H9 (cell line): ENCODE data around the gene RNPEP. TPM values are rescaled to one million over a fixed set of nuclear protein-coding genes. Genes with fewer than 3 reads are reported as not detected.

Experiments used
- DNase-seq: peaks from one replicate; pipeline ENCODE4 v3.0.0-alpha.2; 2017
- H2AFZ ChIP-seq: one replicate; pipeline ENCODE4 v1.6.1; 2013; ENCODE audit warnings: mild to moderate bottlenecking, low read length, control low read depth, moderate library complexity
- H2AK5ac ChIP-seq: 2 replicates; pipeline ENCODE4 v1.6.1; 2013; ENCODE audit warnings: low read length, control low read depth, mixed read lengths; ENCODE audit not compliant: insufficient read length
- H2BK120ac ChIP-seq: one replicate; pipeline ENCODE4 v1.6.1; 2013; ENCODE audit warnings: low read depth, mild to moderate bottlenecking, low read length, control low read depth, inconsistent platforms; ENCODE audit not compliant: poor library complexity, severe bottlenecking
- H2BK12ac ChIP-seq: 2 replicates; pipeline ENCODE4 v1.6.1; 2013; ENCODE audit warnings: low read length, control low read depth, mixed read lengths, low read depth; ENCODE audit not compliant: insufficient read length
- H2BK15ac ChIP-seq: 2 replicates; pipeline ENCODE4 v1.6.1; 2013; ENCODE audit warnings: low read depth, low read length, control low read depth
- H2BK20ac ChIP-seq: one replicate; pipeline ENCODE4 v1.6.1; 2013; ENCODE audit warnings: low read depth, mild to moderate bottlenecking, low read length, control low read depth, inconsistent platforms; ENCODE audit not compliant: poor library complexity, severe bottlenecking
- H2BK5ac ChIP-seq: 2 replicates; pipeline ENCODE4 v1.6.1; 2013; ENCODE audit warnings: low read length, control low read depth, mixed read lengths; ENCODE audit not compliant: insufficient read length
- H3K14ac ChIP-seq: 2 replicates; pipeline ENCODE4 v1.6.1; 2013; ENCODE audit warnings: low read length, control low read depth; ENCODE audit not compliant: insufficient read depth
- H3K18ac ChIP-seq: 2 replicates; pipeline ENCODE4 v1.6.1; 2013; ENCODE audit warnings: low read depth, mild to moderate bottlenecking, mixed read lengths, low read length, control low read depth; ENCODE audit not compliant: insufficient read length
- H3K23ac ChIP-seq: 2 replicates; pipeline ENCODE4 v1.6.1; 2013; ENCODE audit warnings: low read length, control low read depth, mixed read lengths, low read depth; ENCODE audit not compliant: insufficient read length
- H3K23me2 ChIP-seq: 2 replicates; pipeline ENCODE4 v1.6.1; 2013; ENCODE audit warnings: low read depth, mild to moderate bottlenecking, mixed read lengths, low read length, control low read depth; ENCODE audit not compliant: insufficient read length, poor library complexity, severe bottlenecking
- H3K27ac ChIP-seq: 2 replicates; pipeline ENCODE4 v1.5.1; 2013; ENCODE audit warnings: low read length, control low read depth, mixed read lengths, low read depth; ENCODE audit not compliant: insufficient read length
- H3K27me3 ChIP-seq: 2 replicates; pipeline ENCODE4 v1.6.1; 2013; ENCODE audit warnings: low read length, control low read depth, inconsistent platforms; ENCODE audit not compliant: insufficient read depth
- H3K4ac ChIP-seq: 2 replicates; pipeline ENCODE4 v1.6.1; 2013; ENCODE audit warnings: low read depth, mild to moderate bottlenecking, control low read depth, inconsistent platforms, low read length, moderate library complexity
- H3K4me1 ChIP-seq: 2 replicates; pipeline ENCODE4 v1.6.1; 2013; ENCODE audit warnings: low read length, control low read depth, inconsistent platforms; ENCODE audit not compliant: insufficient read depth
- H3K4me2 ChIP-seq: 2 replicates; pipeline ENCODE4 v1.6.1; 2013; ENCODE audit warnings: low read length, control low read depth, mixed read lengths; ENCODE audit not compliant: insufficient read length, insufficient read depth
- H3K56ac ChIP-seq: 2 replicates; pipeline ENCODE4 v1.6.1; 2013; ENCODE audit warnings: low read depth, mild to moderate bottlenecking, mixed read lengths, low read length, control low read depth; ENCODE audit not compliant: insufficient read length
- H3K79me1 ChIP-seq: 2 replicates; pipeline ENCODE4 v1.6.1; 2013; ENCODE audit warnings: low read depth, mild to moderate bottlenecking, moderate library complexity, low read length, control low read depth, inconsistent platforms; ENCODE audit not compliant: insufficient read depth, poor library complexity, severe bottlenecking
- H3K79me2 ChIP-seq: 2 replicates; pipeline ENCODE4 v1.6.1; 2013; ENCODE audit warnings: low read length, control low read depth, inconsistent platforms; ENCODE audit not compliant: insufficient read depth
- H3K9ac ChIP-seq: 2 replicates; pipeline ENCODE4 v1.6.1; 2013; ENCODE audit warnings: low read length, control low read depth, mixed read lengths; ENCODE audit not compliant: insufficient read length; ENCODE audit errors: extremely low read depth
- H3K9me3 ChIP-seq: one replicate; pipeline ENCODE4 v1.6.1; 2013; ENCODE audit warnings: low read depth, low read length, inconsistent platforms; ENCODE audit not compliant: control insufficient read depth
- H3T11ph ChIP-seq: one replicate; pipeline ENCODE4 v1.6.1; 2013; ENCODE audit warnings: mild to moderate bottlenecking, low read length, control low read depth, inconsistent platforms
- H4K20me1 ChIP-seq: one replicate; pipeline ENCODE4 v1.6.1; 2013; ENCODE audit not compliant: control insufficient read depth, insufficient read length, insufficient read depth
- H4K5ac ChIP-seq: 2 replicates; pipeline ENCODE4 v1.6.1; 2013; ENCODE audit warnings: low read depth, mild to moderate bottlenecking, mixed read lengths, low read length, control low read depth; ENCODE audit not compliant: insufficient read length
- H4K8ac ChIP-seq: replicated peaks from 2 replicates; pipeline ENCODE4 v1.6.1; 2013; ENCODE audit warnings: low read length, control low read depth, mixed read lengths, low read depth; ENCODE audit not compliant: insufficient read length
- H4K91ac ChIP-seq: 2 replicates; pipeline ENCODE4 v1.6.1; 2013; ENCODE audit warnings: low read depth, mild to moderate bottlenecking, moderate library complexity, mixed read lengths, low read length, control low read depth; ENCODE audit not compliant: insufficient read length
- H3K27ac Mint-ChIP-seq, 3 experiments: 2 replicates in 2 of 3; 3 replicates in 1 of 3; pipeline ENCODE4 v1.8.0; 2020 to 2021; ENCODE audit warnings: mixed read lengths in 3 of 3, mild to moderate bottlenecking in 1 of 3, moderate library complexity in 1 of 3
- H3K27me3 Mint-ChIP-seq: 2 replicates; pipeline ENCODE4 v1.8.0; 2021; ENCODE audit warnings: low read depth, mild to moderate bottlenecking, moderate library complexity, mixed read lengths
- H3K36me3 Mint-ChIP-seq, 3 experiments: 2 replicates in 2 of 3; 3 replicates in 1 of 3; pipeline ENCODE4 v1.8.0; 2020 to 2021; ENCODE audit warnings: low read depth in 3 of 3, mixed read lengths in 3 of 3; ENCODE audit not compliant: insufficient read depth in 1 of 3
- H3K4me1 Mint-ChIP-seq, 2 experiments: 2 replicates each; pipeline ENCODE4 v1.8.0; 2020; ENCODE audit warnings: mixed read lengths in 2 of 2
- H3K4me3 Mint-ChIP-seq, 2 experiments: 2 replicates in 1 of 2; 3 replicates in 1 of 2; pipeline ENCODE4 v1.8.0; 2020 to 2021; ENCODE audit warnings: mild to moderate bottlenecking in 2 of 2, mixed read lengths in 2 of 2, moderate library complexity in 1 of 2
- H3K9me3 Mint-ChIP-seq, 2 experiments: 2 replicates in 1 of 2; 3 replicates in 1 of 2; pipeline ENCODE4 v1.8.0; 2020; ENCODE audit warnings: mild to moderate bottlenecking in 2 of 2, mixed read lengths in 2 of 2, moderate library complexity in 1 of 2
- CTCF ChIP-seq: fragments of 200-600 bp; sonication (generic); conservative IDR thresholded peaks from 3 replicates; pipeline ENCODE4 v1.8.0; 2021; ENCODE audit warnings: antibody characterized with exemption, mild to moderate bottlenecking
- WGBS: extraction: QIAGEN DNeasy Blood & Tissue Kit; methylation state at CpG from one replicate; pipeline ENCODE4 v1.1.7; 2013; ENCODE audit warnings: missing lambda C conversion rate, low lambda C conversion rate, mixed read lengths; ENCODE audit not compliant: insufficient read length; ENCODE audit errors: extremely low coverage; 5-methylcytosine and 5-hydroxymethylcytosine counted together
- total RNA-seq: library from RNA; stranded (reverse); gene quantifications from 2 replicates; pipeline ENCODE4 v1.2.1, GENCODE V29; 2021

Gene RNPEP
- total RNA-seq, 1 experiment from 2014 or later: 49.9 TPM

GRCh38 chr1:202009326-202010179 lies 27.1 kb downstream of the RNPEP start:
- Histone ChIP-seq H3K79me1 (no peaks in the 10 kb centered on the region), H4K8ac (no peak overlapping the region), H3K27ac (no peak overlapping the region), H3K27me3 (no peaks in the 10 kb centered on the region), H3K79me2 (no peaks in the 10 kb centered on the region), H3K4me1 (peaks cover 16% of the 10 kb centered on the region), H2BK120ac (no peak overlapping the region), H2BK15ac (no peak overlapping the region), H4K5ac (no peak overlapping the region), H2BK20ac (peak overlapping the region; percentile 7), H2BK5ac (no peak overlapping the region), H3K23ac (no peak overlapping the region), H3K23me2 (peaks cover 15% of the 10 kb centered on the region), H2AFZ (no peak overlapping the region), H4K91ac (no peak overlapping the region), H3K9me3 (no peaks in the 10 kb centered on the region), H3K18ac (peak overlapping the region; percentile 78), H3K4me2 (peak overlapping the region; percentile 25), H3T11ph (no peak overlapping the region), H2BK12ac (no peak overlapping the region), H3K56ac (no peak overlapping the region), H3K4ac (no peak overlapping the region), H4K20me1 (no peaks in the 10 kb centered on the region), H2AK5ac (no peak overlapping the region), H3K9ac (peak overlapping the region; percentile 34), H3K14ac (peak overlapping the region; percentile 14)
- no peaks in the 10 kb centered on the region for H3K9me3 Mint-ChIP-seq
- H3K36me3 Mint-ChIP-seq: peaks cover 5 to 41% (median 34%) of the 10 kb centered on the region in 3 experiments; a peak in 6 of 7 replicates
- peak; percentile 95 for TF ChIP-seq CTCF
- no CpG with 5 or more reads among the region's 11 CpGs for WGBS
- no peaks in the 10 kb centered on the region for H3K27me3 Mint-ChIP-seq
- peaks cover 46 to 61% of the 10 kb centered on the region in 2 experiments for H3K4me1 Mint-ChIP-seq
- peak overlapping the region; percentile 92 to 95 (median 92); a peak in 5 of 7 replicates for H3K27ac Mint-ChIP-seq
- H3K4me3 Mint-ChIP-seq: peak overlapping the region; percentile 39 to 59; a peak in 4 of 5 replicates
- DNase-seq: peak; percentile 81
